Heart left ventricle (tissue), 16 donors: Measurements from ENCODE around the gene RIOK3. TPM values are rescaled to one million over a fixed set of nuclear protein-coding genes. Genes with fewer than 3 reads are reported as not detected.
A peak's percentile ranks its signal among the peaks of the same experiment; 100 is the strongest.

Experiments
- ATAC-seq, 4 donors: fragments of 200-7000 bp; cut with Tn5 transposase; one replicate each; pipeline ENCODE4 v1.9.1; 2020 to 2022; ENCODE audit warnings: moderate library complexity in 4 of 4, mild to moderate bottlenecking in 3 of 4, moderate number of reproducible peaks in 1 of 4
- DNase-seq, 5 donors: peaks; one replicate each; pipeline ENCODE4 v3.0.0-alpha.2; 2020
- H3K27ac ChIP-seq, 12 donors: fragments of 200-600 bp; sonication (generic) in 4 of 12; one replicate each; pipeline versions ENCODE4 v1.5.0 to v1.8.0; 2016 to 2022; ENCODE audit warnings: mild to moderate bottlenecking in 2 of 12
- H3K27me3 ChIP-seq, 9 donors: fragments of 200-600 bp; sonication (generic) in 2 of 9; one replicate each; pipeline versions ENCODE4 v1.5.1 to v1.8.0; 2016 to 2022; ENCODE audit warnings: mild to moderate bottlenecking in 3 of 9
- H3K36me3 ChIP-seq, 9 donors: fragments of 200-600 bp; sonication (generic) in 2 of 9; one replicate each; pipeline versions ENCODE4 v1.5.0 to v1.8.0; 2018 to 2022; ENCODE audit warnings: mild to moderate bottlenecking in 2 of 9
- H3K4me1 ChIP-seq, 12 donors: fragments of 200-600 bp; sonication (generic) in 4 of 12; one replicate each; pipeline versions ENCODE4 v1.5.0 to v1.8.0; 2016 to 2022; ENCODE audit warnings: mild to moderate bottlenecking in 3 of 12
- H3K4me3 ChIP-seq, 12 donors: fragments of 200-600 bp; sonication (generic) in 4 of 12; one replicate each; pipeline versions ENCODE4 v1.5.0 to v1.8.0; 2017 to 2022; ENCODE audit warnings: mild to moderate bottlenecking in 9 of 12, moderate library complexity in 4 of 12
- H3K9me3 ChIP-seq, 12 donors: fragments of 200-600 bp; sonication (generic) in 4 of 12; one replicate each; pipeline versions ENCODE4 v1.5.0 to v1.8.0; 2016 to 2022; ENCODE audit warnings: mild to moderate bottlenecking in 1 of 12
- POLR2A ChIP-seq, 2 donors: fragments of 450-650 bp; IDR thresholded peaks; one replicate each; pipeline ENCODE4 v1.6.1; 2017; ENCODE audit warnings: antibody characterized with exemption in 2 of 2, mild to moderate bottlenecking in 2 of 2, moderate library complexity in 2 of 2
- WGBS, 4 donors: extraction: QIAGEN DNeasy Blood & Tissue Kit in 2 of 4; methylation state at CpG; one replicate each; pipeline versions ENCODE4 v1.1.5 to v1.1.7; 2013 to 2018; 5-methylcytosine and 5-hydroxymethylcytosine counted together
- intact Hi-C, 10 donors: fragments of 100-400 bp; cut with DNase I; formaldehyde crosslinking; loops; one replicate each; pipeline versions ENCODE4 v1.11.1 to v1.14.2; 2022
- polyA plus RNA-seq, 2 donors: library from polyadenylated mRNA; stranded (reverse); fragments of 200-250 nt; gene quantifications; one replicate each; pipeline ENCODE4 v1.2.3, GENCODE V29; 2013
- total RNA-seq, 9 donors: library from RNA; depleted of rRNA in 2 of 9; stranded (reverse); fragments of >200 nt in 2 of 9; fragmentation: NEBNext Ultra II Directional in 3 of 9; extraction: Animal tissue kit (Norgen Biotek cat#: 25700) in 3 of 9; gene quantifications; one replicate each; pipeline versions ENCODE4 v1.1.0 to v1.2.4, GENCODE V29; 2016 to 2023
- TF ChIP-seq, protein P1 (sequence below), 12 donors: fragments of 200-600 bp; sonication (generic) in 4 of 12; IDR thresholded peaks; one replicate each; pipeline versions ENCODE4 v1.5.0 to v1.8.0; 2018 to 2022; ENCODE audit warnings: antibody characterized with exemption in 12 of 12, mild to moderate bottlenecking in 5 of 12
- donor health status: ischemic (EF 13 %, LVEDD 7.1; RV severe dilation, severe dysfunction).
- donor health status: healthy with polysubstance abuse.
- donor health status: DM: no; HTN: yes; CAD: no.
- donor health status: DM: no; HTN: no; CAD: no.
- donor health status: ischemic (EF 25% LVEDD 6.9; RV normal size, moderate dysfunction).
- donor health status: ischemic (EF 25% LVEDD 5.7; RV mildly dilated, moderate dysfunction).
- donor health status: healthy.
- donor health status: DM: yes; HTN: yes; CAD: no.
- donor health status: ischemic (EF 35%, LVEDD 5.7; RV mildly dilated, moderate dysfunction).
- donor health status: nonischemic (EF 11% LVEDD 7.7; RV severe dilation, severe dysfunction).
- donor health status: DM: yes; HTN: yes; CAD: no.
- donor health status: PGD.
- donor health status: ischemic (EF 29% LVEDD 5.4; RV normal size, mild dysfunction).
- donor health status: nonischemic (EF 23%, LVEDD 6.1; RV moderate dilation, normal function).

RIOK3 gene
- total and polyA plus RNA-seq, 11 donors = 32.3 to 76.2 (median 51.1) TPM

DNA sequence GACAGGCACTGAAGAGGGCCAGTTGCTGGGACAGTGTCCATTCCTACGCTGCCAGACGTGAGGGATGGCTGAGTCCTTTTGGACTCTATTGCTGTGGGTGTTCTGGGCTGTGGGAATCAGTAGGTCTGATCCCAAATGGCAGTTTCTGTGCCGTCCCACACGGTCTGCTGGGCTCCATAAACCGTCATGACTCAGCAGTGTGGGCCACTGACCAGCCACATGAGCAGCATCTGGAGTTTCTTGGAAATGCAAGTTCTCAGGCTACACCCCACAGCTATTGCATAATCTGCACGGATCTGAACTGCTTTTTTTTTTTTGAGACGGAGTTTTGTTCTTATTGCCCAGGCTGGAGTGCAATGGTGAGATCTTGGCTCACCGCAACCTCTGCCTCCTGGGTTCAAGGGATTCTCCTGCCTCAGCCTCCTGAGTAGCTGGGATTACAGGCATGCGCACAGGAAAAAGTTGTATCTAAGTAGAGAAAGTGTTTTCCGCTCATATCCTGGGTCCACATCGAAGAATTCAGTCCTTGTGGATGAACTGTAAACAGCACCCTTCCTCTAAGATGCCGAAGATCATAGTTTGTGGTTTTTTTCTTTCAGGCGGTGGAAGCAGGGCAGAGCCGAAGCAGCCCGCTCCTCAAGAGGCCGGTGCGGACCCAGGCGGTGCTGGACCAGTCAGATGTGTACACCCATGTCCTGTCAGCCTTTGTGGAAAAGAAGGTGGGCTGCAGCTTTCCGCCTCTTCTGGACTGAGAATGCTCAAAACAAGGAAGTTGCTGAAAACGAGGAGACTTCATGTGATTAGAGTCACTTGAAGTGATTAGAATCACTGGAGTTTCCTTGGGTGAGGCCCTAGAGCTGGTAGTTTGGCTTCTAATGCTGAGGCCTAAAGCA, 75.7 kb downstream of the RIOK3 start:
- peak in 4 of 5 donors; percentile 32 to 77 (median 60) for DNase-seq
- Histone ChIP-seq H3K4me1 (peaks cover 0 to 28% (median 0%) of the 10 kb centered on the region in 12 donors), H3K27me3 (no peaks in the 10 kb centered on the region), H3K9me3 (no peaks in the 10 kb centered on the region), H3K36me3 (peaks cover 0 to 100% (median 99%) of the 10 kb centered on the region in 9 donors), H3K4me3 (no peak overlapping the region), H3K27ac (peak overlapping the region in 5 of 12 donors; percentile 4 to 78 (median 10))
- intact Hi-C loops = loop anchor here in 1 of 10 donors (10.0 kb wide), 1 partner anchor 286 kb away; no protein-coding TSS in a partner anchor
- ATAC-seq = peak in 3 of 4 donors; percentile 69 to 92 (median 89)
- TF ChIP-seq, protein P1, sequence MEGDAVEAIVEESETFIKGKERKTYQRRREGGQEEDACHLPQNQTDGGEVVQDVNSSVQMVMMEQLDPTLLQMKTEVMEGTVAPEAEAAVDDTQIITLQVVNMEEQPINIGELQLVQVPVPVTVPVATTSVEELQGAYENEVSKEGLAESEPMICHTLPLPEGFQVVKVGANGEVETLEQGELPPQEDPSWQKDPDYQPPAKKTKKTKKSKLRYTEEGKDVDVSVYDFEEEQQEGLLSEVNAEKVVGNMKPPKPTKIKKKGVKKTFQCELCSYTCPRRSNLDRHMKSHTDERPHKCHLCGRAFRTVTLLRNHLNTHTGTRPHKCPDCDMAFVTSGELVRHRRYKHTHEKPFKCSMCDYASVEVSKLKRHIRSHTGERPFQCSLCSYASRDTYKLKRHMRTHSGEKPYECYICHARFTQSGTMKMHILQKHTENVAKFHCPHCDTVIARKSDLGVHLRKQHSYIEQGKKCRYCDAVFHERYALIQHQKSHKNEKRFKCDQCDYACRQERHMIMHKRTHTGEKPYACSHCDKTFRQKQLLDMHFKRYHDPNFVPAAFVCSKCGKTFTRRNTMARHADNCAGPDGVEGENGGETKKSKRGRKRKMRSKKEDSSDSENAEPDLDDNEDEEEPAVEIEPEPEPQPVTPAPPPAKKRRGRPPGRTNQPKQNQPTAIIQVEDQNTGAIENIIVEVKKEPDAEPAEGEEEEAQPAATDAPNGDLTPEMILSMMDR (IDR thresholded peaks at IDR 0.05) = no peak
- no peak for TF ChIP-seq POLR2A (IDR thresholded peaks at IDR 0.05)
- WGBS, 4 donors = 83 to 88% (median 87%) methylated on average over 20 of the region's 20 CpGs

GRCh38 chr18:23529604-23530003, 76.5 kb downstream of the RIOK3 start:
- ATAC-seq = no peak
- H3K27ac ChIP-seq = peak overlapping the region in 1 of 12 donors; percentile 78
- peaks cover 0 to 28% (median 0%) of the 10 kb centered on the region in 12 donors for H3K4me1 ChIP-seq
- TF ChIP-seq, protein P1 (IDR thresholded peaks at IDR 0.05) = no peak
- no peak for TF ChIP-seq POLR2A (IDR thresholded peaks at IDR 0.05)
- WGBS, 4 donors = 87 to 92% (median 90%) methylated on average over 3 of the region's 3 CpGs
- H3K27me3 ChIP-seq = no peaks in the 10 kb centered on the region
- no peak overlapping the region for H3K4me3 ChIP-seq
- H3K36me3 ChIP-seq = peaks cover 0 to 100% (median 99%) of the 10 kb centered on the region in 9 donors
- intact Hi-C loops = loop anchor here in 2 of 10 donors (10.0 kb wide), 1 partner anchor 285 kb away; no protein-coding TSS in a partner anchor
- no peak for DNase-seq
- no peaks in the 10 kb centered on the region for H3K9me3 ChIP-seq

DNA sequence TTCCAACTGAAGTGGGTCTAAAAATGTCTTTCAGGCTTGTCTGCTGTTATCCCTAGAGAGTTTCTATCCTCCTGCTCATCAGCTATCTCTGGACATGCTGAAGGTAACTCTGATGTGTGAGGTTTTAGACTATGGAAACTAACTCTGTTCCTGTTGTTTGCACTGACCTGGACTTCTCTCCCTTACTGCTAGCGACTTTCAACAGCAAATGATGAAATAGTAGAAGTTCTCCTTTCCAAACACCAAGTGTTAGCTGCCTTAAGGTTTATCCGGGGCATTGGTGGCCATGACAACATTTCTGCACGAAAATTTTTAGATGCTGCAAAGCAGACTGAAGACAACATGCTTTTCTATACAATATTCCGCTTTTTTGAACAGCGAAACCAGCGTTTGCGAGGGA, 77.1 kb downstream of the RIOK3 start:
- Histone ChIP-seq H3K9me3 (no peaks in the 10 kb centered on the region), H3K27me3 (no peaks in the 10 kb centered on the region), H3K36me3 (peaks cover 0 to 100% (median 100%) of the 10 kb centered on the region in 9 donors), H3K27ac (peak overlapping the region in 1 of 12 donors; percentile 78), H3K4me1 (peaks cover 0 to 28% (median 0%) of the 10 kb centered on the region in 12 donors), H3K4me3 (no peak overlapping the region)
- 81 to 86% (median 84%) methylated on average over 7 of the region's 7 CpGs for WGBS, 4 donors
- no peak for DNase-seq
- TF ChIP-seq, protein P1 (IDR thresholded peaks at IDR 0.05) = no peak
- TF ChIP-seq POLR2A (IDR thresholded peaks at IDR 0.05) = no peak
- no peak for ATAC-seq
- intact Hi-C loops = loop anchor here in 1 of 10 donors (10.0 kb wide), 1 partner anchor 285 kb away; no protein-coding TSS in a partner anchor

- Histone ChIP-seq H3K36me3 (peaks cover 0 to 100% (median 100%) of the 10 kb centered on the region in 9 donors), H3K9me3 (no peaks in the 10 kb centered on the region), H3K27ac (no peak overlapping the region), H3K4me1 (peaks cover 0 to 28% (median 0%) of the 10 kb centered on the region in 12 donors), H3K4me3 (no peak overlapping the region), H3K27me3 (no peaks in the 10 kb centered on the region)
- intact Hi-C loops = loop anchor here in 1 of 10 donors (10.0 kb wide), 1 partner anchor 283 kb away; no protein-coding TSS in a partner anchor
- DNase-seq = no peak
- no peak for TF ChIP-seq POLR2A (IDR thresholded peaks at IDR 0.05)
- TF ChIP-seq, protein P1 (IDR thresholded peaks at IDR 0.05) = no peak
- ATAC-seq = peak in 3 of 4 donors; percentile 5 to 38 (median 28)
- WGBS, 4 donors = 79 to 90% (median 88%) methylated on average over 13 of the region's 13 CpGs
These were observed 78.8 kb downstream of the RIOK3 start for GRCh38 chr18:23531912-23532311.
